Type B pancreatic cell (in vitro differentiated cells): ENCODE data around the gene NR6A1. TPM values are rescaled to one million over a fixed set of nuclear protein-coding genes. Genes with fewer than 3 reads are reported as not detected.

Source experiments
- DNase-seq: peaks from one replicate; pipeline ENCODE4 v3.0.0; 2021; ENCODE audit warnings: mixed read lengths; ENCODE audit not compliant: unreplicated experiment; ENCODE audit errors: extremely low spot score
- H3K27ac Mint-ChIP-seq: 2 replicates; pipeline ENCODE4 v1.8.0; 2021; ENCODE audit warnings: mild to moderate bottlenecking, mixed read lengths
- H3K27me3 Mint-ChIP-seq: 2 replicates; pipeline ENCODE4 v1.8.0; 2021; ENCODE audit warnings: mixed read lengths
- H3K36me3 Mint-ChIP-seq: 2 replicates; pipeline ENCODE4 v1.8.0; 2021; ENCODE audit warnings: mixed read lengths
- H3K4me1 Mint-ChIP-seq: one replicate; pipeline ENCODE4 v1.8.0; 2021; ENCODE audit warnings: mixed read lengths; ENCODE audit not compliant: unreplicated experiment
- H3K4me3 Mint-ChIP-seq: 2 replicates; pipeline ENCODE4 v1.8.0; 2021; ENCODE audit warnings: mild to moderate bottlenecking, mixed read lengths
- H3K9me3 Mint-ChIP-seq: 2 replicates; pipeline ENCODE4 v1.8.0; 2021; ENCODE audit warnings: mixed read lengths
- CTCF ChIP-seq: fragments of 200-600 bp; sonication (generic); conservative IDR thresholded peaks from 2 replicates; pipeline ENCODE4 v1.5.0; 2021; ENCODE audit warnings: antibody characterized with exemption, mild to moderate bottlenecking
- total RNA-seq: library from RNA; stranded (reverse); gene quantifications from 2 replicates; pipeline ENCODE4 v1.2.1, GENCODE V29; 2021; ENCODE audit warnings: low replicate concordance

The NR6A1 gene
- total RNA-seq, 1 donor from 2014 or later: 10.0 TPM

GRCh38 chr9:124606027-124606426 lies 165.1 kb downstream of the NR6A1 start:
- H3K4me1 Mint-ChIP-seq: no peaks in the 10 kb centered on the region
- H3K4me3 Mint-ChIP-seq: no peak overlapping the region
- no peaks in the 10 kb centered on the region for H3K9me3 Mint-ChIP-seq
- no peak for DNase-seq
- no peak overlapping the region for H3K27ac Mint-ChIP-seq
- TF ChIP-seq CTCF: no peak
- H3K36me3 Mint-ChIP-seq: no peaks in the 10 kb centered on the region
- no peaks in the 10 kb centered on the region for H3K27me3 Mint-ChIP-seq

- no peak for TF ChIP-seq CTCF
- DNase-seq: no peak
- H3K27me3 Mint-ChIP-seq: no peaks in the 10 kb centered on the region
- peaks cover 4% of the 10 kb centered on the region for H3K36me3 Mint-ChIP-seq
- no peak overlapping the region for H3K4me3 Mint-ChIP-seq
- H3K9me3 Mint-ChIP-seq: no peaks in the 10 kb centered on the region
- H3K27ac Mint-ChIP-seq: no peak overlapping the region
- no peaks in the 10 kb centered on the region for H3K4me1 Mint-ChIP-seq
Observed at GRCh38 chr9:124605258-124605657, 165.9 kb downstream of the NR6A1 start.

GRCh38 chr9:124602632-124603031 lies 168.5 kb downstream of the NR6A1 start:
- Mint-ChIP-seq H3K27me3 (no peaks in the 10 kb centered on the region), H3K9me3 (no peaks in the 10 kb centered on the region), H3K4me3 (no peak overlapping the region), H3K4me1 (no peaks in the 10 kb centered on the region), H3K36me3 (peaks cover 8% of the 10 kb centered on the region), H3K27ac (no peak overlapping the region)
- TF ChIP-seq CTCF: no peak
- no peak for DNase-seq

DNA sequence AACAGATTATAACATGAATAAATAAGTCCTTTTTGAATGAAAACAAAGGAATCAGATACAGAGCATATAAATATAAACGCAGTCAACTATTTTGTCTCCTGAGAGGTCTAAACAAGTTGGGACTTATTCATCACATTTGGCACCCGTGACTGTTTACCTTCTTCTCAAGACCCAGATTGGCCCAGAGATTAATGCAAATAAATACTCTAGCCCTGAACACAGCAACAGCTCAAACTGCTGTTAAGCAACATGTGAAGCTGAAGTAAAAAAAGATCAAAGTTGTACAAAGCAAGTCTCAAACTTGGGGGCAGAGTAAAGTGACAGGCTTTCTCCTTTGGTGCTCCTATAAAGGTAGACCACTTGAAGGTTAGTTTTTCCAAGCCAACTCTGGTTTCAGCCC lies 168.9 kb downstream of the NR6A1 start:
- Mint-ChIP-seq H3K27ac (no peak overlapping the region), H3K9me3 (no peaks in the 10 kb centered on the region), H3K4me3 (no peak overlapping the region), H3K4me1 (peaks cover 4% of the 10 kb centered on the region), H3K27me3 (no peaks in the 10 kb centered on the region), H3K36me3 (peaks cover 8% of the 10 kb centered on the region)
- DNase-seq: no peak
- TF ChIP-seq CTCF: no peak

GRCh38 chr9:124600407-124600806 lies 170.7 kb downstream of the NR6A1 start:
- no peak overlapping the region for H3K27ac Mint-ChIP-seq
- H3K9me3 Mint-ChIP-seq: no peaks in the 10 kb centered on the region
- DNase-seq: no peak
- TF ChIP-seq CTCF: no peak
- no peaks in the 10 kb centered on the region for H3K27me3 Mint-ChIP-seq
- peaks cover 8% of the 10 kb centered on the region for H3K36me3 Mint-ChIP-seq
- peaks cover 22% of the 10 kb centered on the region for H3K4me1 Mint-ChIP-seq
- no peak overlapping the region for H3K4me3 Mint-ChIP-seq

DNA sequence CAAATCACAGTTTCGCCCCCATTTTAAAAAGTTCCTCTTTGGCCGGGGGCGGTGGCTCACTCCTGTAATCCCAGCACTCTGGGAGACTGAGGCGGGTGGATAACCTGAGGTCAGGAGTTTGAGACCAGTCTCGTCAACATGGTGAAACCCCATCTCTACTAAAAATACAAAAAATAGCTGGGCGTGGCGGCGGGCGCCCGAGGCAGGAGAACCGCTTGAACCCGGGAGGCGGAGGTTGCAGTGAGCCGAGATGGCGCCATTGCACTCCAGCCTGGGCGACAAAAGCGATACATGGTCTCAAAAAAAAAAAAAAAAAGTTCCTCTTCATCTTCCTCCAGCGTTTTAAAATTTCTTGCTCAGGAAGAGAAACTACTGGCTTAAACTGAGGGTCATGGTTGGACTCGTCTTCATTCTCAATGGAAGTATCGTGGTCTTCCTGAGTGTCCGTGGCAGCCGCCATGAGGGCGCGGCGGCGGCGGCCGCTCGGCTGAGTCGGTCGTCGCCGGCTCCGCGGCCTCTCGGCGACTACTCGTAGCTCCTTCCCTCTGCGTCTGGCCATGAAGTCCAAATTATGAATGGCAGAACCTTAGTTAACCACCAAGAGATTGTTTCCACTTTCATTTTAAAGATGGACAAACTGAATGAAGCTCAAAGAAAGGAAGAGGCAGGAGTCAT lies 171.9 kb downstream of the NR6A1 start:
- peaks cover 32% of the 10 kb centered on the region for H3K4me1 Mint-ChIP-seq
- H3K4me3 Mint-ChIP-seq: no peak overlapping the region

More for the DNA sequence above, 171.9 kb downstream of the NR6A1 start:
- TF ChIP-seq CTCF: no peak
- H3K27me3 Mint-ChIP-seq: no peaks in the 10 kb centered on the region
- DNase-seq: no peak
- peaks cover 8% of the 10 kb centered on the region for H3K36me3 Mint-ChIP-seq
- H3K9me3 Mint-ChIP-seq: no peaks in the 10 kb centered on the region
- no peak overlapping the region for H3K27ac Mint-ChIP-seq
